Activated CD4-positive, alpha-beta T cell treated with anti-CD3 and anti-CD28 coated beads for 36 hours (primary cell): ENCODE data around the gene DZIP1. TPM values are rescaled to one million over a fixed set of nuclear protein-coding genes. Genes with fewer than 3 reads are reported as not detected.

Experiments
- ATAC-seq: fragments of 200-7000 bp; cut with Tn5 transposase; one replicate; pipeline ENCODE4 v1.10.0; 2021; ENCODE audit warnings: mild to moderate bottlenecking, moderate library complexity
- CTCF ChIA-PET: fragments of 350-600 bp; sonication (Branson Sonifier 250); formaldehyde crosslinking; loops from one replicate; lab custom pipeline; 2021; ENCODE audit warnings: antibody characterized with exemption; lab: Charles Lee
- POLR2A ChIA-PET: fragments of 350-600 bp; sonication (Branson Sonifier 250); formaldehyde crosslinking; loops from one replicate; lab custom pipeline; 2021; ENCODE audit warnings: antibody characterized with exemption, inconsistent platforms; lab: Charles Lee
- DNase-seq: peaks from one replicate; pipeline ENCODE4 v3.0.0-alpha.2; 2020
- H3K27ac Mint-ChIP-seq: one replicate; pipeline ENCODE4 v1.8.0; 2021; ENCODE audit warnings: mixed read lengths
- H3K27me3 Mint-ChIP-seq: one replicate; pipeline ENCODE4 v1.8.0; 2021; ENCODE audit warnings: mixed read lengths
- H3K36me3 Mint-ChIP-seq: one replicate; pipeline ENCODE4 v1.8.0; 2021; ENCODE audit warnings: low read depth, mixed read lengths
- H3K4me1 Mint-ChIP-seq: one replicate; pipeline ENCODE4 v1.8.0; 2021; ENCODE audit warnings: mixed read lengths
- H3K4me3 Mint-ChIP-seq: one replicate; pipeline ENCODE4 v1.8.0; 2021; ENCODE audit warnings: mild to moderate bottlenecking, moderate library complexity, mixed read lengths
- H3K9me3 Mint-ChIP-seq: one replicate; pipeline ENCODE4 v1.8.0; 2021; ENCODE audit warnings: low read depth, mixed read lengths
- intact Hi-C, 2 experiments: fragments of 100-400 bp; cut with DNase I in 1 of 2; cut with micrococcal nuclease in 1 of 2; formaldehyde crosslinking; loops; one replicate each; pipeline versions ENCODE4 v1.14.2 to v1.15.1; 2022 to 2024; cut with DNase I, micrococcal nuclease
- total RNA-seq, 2 experiments: library from RNA; stranded (reverse); gene quantifications; one replicate each; pipeline ENCODE4 v1.2.3, GENCODE V29; 2021

Gene DZIP1
- total RNA-seq, 2 experiments from 2014 or later, result 0.33 to 0.39 TPM

DNA sequence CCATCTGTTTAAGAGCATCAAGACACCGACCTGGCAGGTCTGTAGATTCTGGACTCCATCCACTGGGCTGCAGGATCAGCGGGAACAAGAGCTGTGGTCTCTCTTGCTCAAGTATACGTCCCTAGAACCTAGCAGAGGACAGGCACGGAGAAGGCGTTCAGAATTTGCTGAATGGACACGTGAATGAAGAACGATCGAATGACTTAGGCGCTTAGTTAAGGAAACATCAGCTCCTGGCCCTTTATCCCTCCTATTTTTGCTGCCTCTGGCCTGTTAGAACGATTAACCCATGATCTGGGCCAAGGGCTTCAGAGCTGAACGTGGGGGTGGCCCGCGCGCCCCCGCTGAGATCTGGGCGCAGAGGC lies 953 bp downstream of the DZIP1 start:
- ATAC-seq, result no peak
- no peak for DNase-seq
- H3K36me3 Mint-ChIP-seq, result no peaks in the 10 kb centered on the region
- ChIA-PET CTCF (interaction anchor here (0.6 to 2.2 kb wide), 4 partner anchors 17 to 190 kb away, joined by 3 to 9 read pairs (median 4); no protein-coding TSS in a partner anchor), POLR2A (no interaction called here)
- H3K4me1 Mint-ChIP-seq, result peaks cover 3% of the 10 kb centered on the region
- H3K9me3 Mint-ChIP-seq, result no peaks in the 10 kb centered on the region
- H3K27me3 Mint-ChIP-seq, result peaks cover 36% of the 10 kb centered on the region
- no peak overlapping the region for H3K4me3 Mint-ChIP-seq
- intact Hi-C loops, result no loop called here
- H3K27ac Mint-ChIP-seq, result no peak overlapping the region

GRCh38 chr13:95642999-95643398 lies 1.5 kb downstream of the DZIP1 start:
- H3K4me3 Mint-ChIP-seq, result no peak overlapping the region
- CTCF ChIA-PET, result interaction anchor here (1.5 to 2.2 kb wide), 3 partner anchors 17 to 190 kb away, joined by 3 to 9 read pairs (median 4); no protein-coding TSS in a partner anchor
- ATAC-seq (no peak), DNase-seq (no peak)
- intact Hi-C loops, result no loop called here
- no peak overlapping the region for H3K27ac Mint-ChIP-seq
- H3K36me3 Mint-ChIP-seq, result no peaks in the 10 kb centered on the region
- POLR2A ChIA-PET, result interaction anchor here (0.6 to 0.7 kb wide), 2 partner anchors 34 to 86 kb away, joined by 3 to 4 read pairs; no protein-coding TSS in a partner anchor
- H3K4me1 Mint-ChIP-seq, result peaks cover 3% of the 10 kb centered on the region
- no peaks in the 10 kb centered on the region for H3K9me3 Mint-ChIP-seq
- peaks cover 36% of the 10 kb centered on the region for H3K27me3 Mint-ChIP-seq

- ATAC-seq, result peak; percentile 52
- Mint-ChIP-seq H3K36me3 (no peaks in the 10 kb centered on the region), H3K27me3 (peaks cover 33% of the 10 kb centered on the region), H3K4me1 (peaks cover 6% of the 10 kb centered on the region), H3K9me3 (no peaks in the 10 kb centered on the region), H3K4me3 (no peak overlapping the region), H3K27ac (no peak overlapping the region)
- peak; percentile 36 for DNase-seq
- ChIA-PET CTCF (interaction anchor here (0.8 to 1.5 kb wide), 2 partner anchors 18 kb away, joined by 3 read pairs; no protein-coding TSS in a partner anchor), POLR2A (interaction anchor here (0.5 to 0.6 kb wide), 2 partner anchors 85 to 245 kb away, joined by 3 read pairs; no protein-coding TSS in a partner anchor)
- intact Hi-C loops, result no loop called here
These were observed 2.4 kb downstream of the DZIP1 start for GRCh38 chr13:95642028-95642621.

GRCh38 chr13:95641291-95642027 lies 3.0 kb downstream of the DZIP1 start:
- H3K4me3 Mint-ChIP-seq, result no peak overlapping the region

GRCh38 chr13:95636853-95637252 lies 7.7 kb downstream of the DZIP1 start:
- intact Hi-C loops, result no loop called here
- ATAC-seq, result peak; percentile 76
- POLR2A ChIA-PET, result no interaction called here

More at GRCh38 chr13:95641291-95642027, 3.0 kb downstream of the DZIP1 start:
- DNase-seq, result no peak
- intact Hi-C loops, result no loop called here
- POLR2A ChIA-PET, result interaction anchor here (0.5 kb wide), 1 partner anchor 246 kb away, joined by 3 read pairs; no protein-coding TSS in a partner anchor
- Mint-ChIP-seq H3K9me3 (no peaks in the 10 kb centered on the region), H3K27me3 (peaks cover 33% of the 10 kb centered on the region), H3K27ac (no peak overlapping the region), H3K4me1 (peaks cover 13% of the 10 kb centered on the region), H3K36me3 (no peaks in the 10 kb centered on the region)
- no peak for ATAC-seq
- CTCF ChIA-PET, result interaction anchor here (0.8 kb wide), 1 partner anchor 19 kb away, joined by 3 read pairs; no protein-coding TSS in a partner anchor

GRCh38 chr13:95630593-95630992 lies 13.9 kb downstream of the DZIP1 start:
- no peak for ATAC-seq
- H3K27me3 Mint-ChIP-seq, result peaks cover 20% of the 10 kb centered on the region
- intact Hi-C loops, result no loop called here
- POLR2A ChIA-PET, result no interaction called here
- CTCF ChIA-PET, result interaction anchor here (0.6 to 1.1 kb wide), 2 partner anchors 9 to 519 kb away, joined by 3 read pairs; no protein-coding TSS in a partner anchor
- no peak overlapping the region for H3K4me3 Mint-ChIP-seq
- H3K4me1 Mint-ChIP-seq, result peaks cover under 1% of the 10 kb centered on the region
- no peaks in the 10 kb centered on the region for H3K36me3 Mint-ChIP-seq
- no peak for DNase-seq
- no peaks in the 10 kb centered on the region for H3K9me3 Mint-ChIP-seq
- no peak overlapping the region for H3K27ac Mint-ChIP-seq

More at GRCh38 chr13:95636853-95637252, 7.7 kb downstream of the DZIP1 start:
- CTCF ChIA-PET, result interaction anchor here (0.8 to 1.3 kb wide), 2 partner anchors 13 to 197 kb away, joined by 3 to 4 read pairs; no protein-coding TSS in a partner anchor
- H3K9me3 Mint-ChIP-seq, result no peaks in the 10 kb centered on the region
- H3K4me3 Mint-ChIP-seq, result no peak overlapping the region
- peaks cover 22% of the 10 kb centered on the region for H3K27me3 Mint-ChIP-seq
- peak overlapping the region; percentile 35 for H3K27ac Mint-ChIP-seq
- peaks cover 13% of the 10 kb centered on the region for H3K4me1 Mint-ChIP-seq
- H3K36me3 Mint-ChIP-seq, result no peaks in the 10 kb centered on the region
- no peak for DNase-seq

- no peak for ATAC-seq
- Mint-ChIP-seq H3K4me1 (no peaks in the 10 kb centered on the region), H3K27ac (no peak overlapping the region), H3K36me3 (no peaks in the 10 kb centered on the region), H3K9me3 (no peaks in the 10 kb centered on the region), H3K4me3 (no peak overlapping the region), H3K27me3 (peaks cover 23% of the 10 kb centered on the region)
- intact Hi-C loops, result no loop called here
- ChIA-PET POLR2A (no interaction called here), CTCF (no interaction called here)
- no peak for DNase-seq
These were observed 15.4 kb downstream of the DZIP1 start for GRCh38 chr13:95629071-95629470.

DNA sequence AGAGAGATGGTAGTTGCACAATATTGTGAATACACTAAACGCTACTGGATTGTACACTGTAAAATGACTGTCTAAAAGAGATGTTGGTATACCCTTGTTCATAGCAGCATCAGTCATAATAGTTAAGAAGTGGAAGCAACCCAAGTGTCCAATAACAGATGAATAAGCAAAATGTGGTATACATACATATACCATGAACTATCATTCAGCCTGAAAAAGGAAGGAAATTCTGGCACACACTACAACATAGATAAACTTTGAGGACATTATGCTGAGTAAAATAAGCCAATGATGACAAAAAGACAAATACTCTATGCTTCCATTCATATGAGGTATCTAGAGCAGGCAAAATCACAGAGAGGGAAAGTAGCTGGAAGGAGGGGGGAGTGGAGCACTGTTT lies 16.0 kb downstream of the DZIP1 start:
- POLR2A ChIA-PET, result no interaction called here
- Mint-ChIP-seq H3K27me3 (peaks cover 21% of the 10 kb centered on the region), H3K36me3 (no peaks in the 10 kb centered on the region), H3K4me3 (no peak overlapping the region), H3K9me3 (no peaks in the 10 kb centered on the region), H3K27ac (no peak overlapping the region), H3K4me1 (no peaks in the 10 kb centered on the region)
- CTCF ChIA-PET, result no interaction called here
- intact Hi-C loops, result no loop called here
- DNase-seq, result no peak
- ATAC-seq, result no peak

- Mint-ChIP-seq H3K27me3 (peaks cover 20% of the 10 kb centered on the region), H3K4me1 (no peaks in the 10 kb centered on the region), H3K27ac (no peak overlapping the region), H3K36me3 (no peaks in the 10 kb centered on the region), H3K4me3 (no peak overlapping the region), H3K9me3 (no peaks in the 10 kb centered on the region)
- DNase-seq (no peak), ATAC-seq (no peak)
- intact Hi-C loops, result no loop called here
- CTCF ChIA-PET, result interaction anchor here (0.6 to 4.6 kb wide), 2 partner anchors 98 to 206 kb away, joined by 4 to 88 read pairs; no protein-coding TSS in a partner anchor
- POLR2A ChIA-PET, result no interaction called here
These were observed 16.9 kb downstream of the DZIP1 start for GRCh38 chr13:95627590-95627989.

DNA sequence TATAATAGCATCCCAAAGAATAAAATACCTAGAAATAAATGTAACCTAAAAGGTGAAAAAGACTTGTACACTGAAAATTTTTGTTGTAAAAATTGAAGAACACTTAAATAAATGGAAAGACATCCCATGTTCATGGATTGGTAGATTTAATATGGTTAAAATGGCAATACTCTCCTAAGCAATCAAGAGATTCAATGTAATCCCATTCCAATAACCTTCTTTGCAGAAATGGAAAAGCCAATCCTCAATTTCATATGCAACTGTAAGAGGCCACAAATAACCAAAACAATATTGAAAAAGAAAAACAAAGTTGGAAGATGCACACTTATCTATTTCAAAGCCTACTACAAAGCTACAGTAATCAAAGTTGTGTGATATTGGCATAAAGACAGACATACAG lies 17.7 kb downstream of the DZIP1 start:
- Mint-ChIP-seq H3K36me3 (no peaks in the 10 kb centered on the region), H3K27ac (no peak overlapping the region), H3K27me3 (peaks cover 18% of the 10 kb centered on the region), H3K4me3 (no peak overlapping the region), H3K9me3 (no peaks in the 10 kb centered on the region), H3K4me1 (no peaks in the 10 kb centered on the region)
- ChIA-PET CTCF (interaction anchor here (0.7 to 4.6 kb wide), 2 partner anchors 9 to 207 kb away, joined by 3 to 88 read pairs; no protein-coding TSS in a partner anchor), POLR2A (no interaction called here)
- DNase-seq (no peak), ATAC-seq (no peak)
- intact Hi-C loops, result no loop called here

DNA sequence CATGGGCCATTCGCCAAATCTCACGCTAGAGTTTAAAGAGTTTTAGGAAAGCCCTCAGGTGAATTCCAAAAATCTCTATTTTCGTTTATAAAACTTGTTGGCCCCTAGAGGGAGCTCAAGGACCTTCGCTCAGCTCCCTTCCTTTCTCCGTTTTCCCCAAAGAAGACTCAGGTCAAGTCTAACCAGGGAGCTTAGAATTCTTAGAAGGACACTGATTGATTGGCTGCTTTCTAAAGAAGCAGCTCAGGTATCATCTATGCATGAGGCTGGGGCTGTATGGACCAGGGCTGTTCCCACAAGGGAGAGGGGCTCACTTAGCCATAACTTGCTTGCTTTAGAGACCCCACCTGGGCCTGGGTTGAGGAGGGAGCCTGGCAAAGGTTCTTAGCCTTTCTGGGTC lies 20.5 kb downstream of the DZIP1 start:
- intact Hi-C loops, result loop anchor here (1.0 kb wide), 3 partner anchors 37 to 356 kb away; no protein-coding TSS in a partner anchor
- CTCF ChIA-PET, result interaction anchor here (0.6 to 4.6 kb wide), 23 partner anchors 10 to 877 kb away, joined by 3 to 88 read pairs (median 4); no protein-coding TSS in a partner anchor
- Mint-ChIP-seq H3K9me3 (no peaks in the 10 kb centered on the region), H3K27ac (no peak overlapping the region), H3K4me3 (no peak overlapping the region), H3K4me1 (no peaks in the 10 kb centered on the region), H3K27me3 (peaks cover 9% of the 10 kb centered on the region), H3K36me3 (no peaks in the 10 kb centered on the region)
- ATAC-seq (peak; percentile 49), DNase-seq (peak; percentile 32)
- POLR2A ChIA-PET, result no interaction called here
